ENCODE results near the gene MRPL10.

Gene MRPL10

GRCh38 chr17:47857551-47858455 lies 26.5 kb upstream of the MRPL10 start:
- DNase-seq (ENCODE audit: low read depth) = no peak

- DNase-seq (ENCODE audit: low read depth) = no peak
Measured at GRCh38 chr17:47856830-47857229, 25.5 kb upstream of the MRPL10 start.

GRCh38 chr17:47855737-47856136 lies 24.4 kb upstream of the MRPL10 start:
- DNase-seq (ENCODE audit: low read depth) = no peak

- no peak for DNase-seq (ENCODE audit: low read depth)
Measured at GRCh38 chr17:47853616-47854015, 22.3 kb upstream of the MRPL10 start.

DNA sequence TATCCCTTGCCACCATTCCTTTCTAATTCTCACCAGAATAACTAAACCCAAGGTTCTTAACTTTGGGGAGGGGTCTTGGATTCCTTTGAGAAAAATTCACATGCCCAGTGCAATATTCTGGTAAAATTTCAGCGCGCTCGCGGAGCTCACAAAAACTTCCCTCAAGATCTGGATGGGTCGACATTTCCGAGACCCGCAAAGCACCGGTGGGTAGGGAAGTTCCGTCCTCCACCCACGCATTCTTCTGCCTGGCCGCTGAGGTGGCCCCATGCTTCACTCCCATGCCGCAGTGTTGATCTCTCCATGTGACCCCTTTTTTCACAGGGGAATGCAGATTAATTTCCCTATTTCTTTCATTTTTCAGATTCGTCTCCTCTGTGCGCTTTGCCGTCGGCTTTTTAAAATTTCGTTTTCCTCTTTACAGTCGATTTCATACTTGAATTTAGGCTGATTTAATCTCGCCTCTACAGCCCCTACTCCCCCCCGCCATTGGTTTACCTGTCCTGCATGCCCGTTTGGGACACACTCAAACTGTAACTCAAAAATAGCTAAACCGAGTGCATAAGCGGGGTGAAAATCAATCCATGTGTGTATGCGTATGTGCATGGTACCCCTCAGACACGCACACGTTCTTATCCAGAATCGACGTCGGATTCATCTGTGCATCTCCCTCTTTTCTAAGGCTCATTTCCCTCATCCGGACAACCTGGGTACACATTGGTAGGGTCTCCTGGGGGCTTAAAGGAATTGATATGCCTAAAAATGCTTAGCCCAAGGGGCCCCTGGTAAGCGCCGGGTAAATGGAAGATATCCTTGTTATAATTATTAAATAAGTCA lies 21.0 kb upstream of the MRPL10 start:
- DNase-seq (ENCODE audit: low read depth) = no peak

- DNase-seq (ENCODE audit: low read depth) = no peak
Measured at GRCh38 chr17:47851764-47852112, 20.4 kb upstream of the MRPL10 start.

DNA sequence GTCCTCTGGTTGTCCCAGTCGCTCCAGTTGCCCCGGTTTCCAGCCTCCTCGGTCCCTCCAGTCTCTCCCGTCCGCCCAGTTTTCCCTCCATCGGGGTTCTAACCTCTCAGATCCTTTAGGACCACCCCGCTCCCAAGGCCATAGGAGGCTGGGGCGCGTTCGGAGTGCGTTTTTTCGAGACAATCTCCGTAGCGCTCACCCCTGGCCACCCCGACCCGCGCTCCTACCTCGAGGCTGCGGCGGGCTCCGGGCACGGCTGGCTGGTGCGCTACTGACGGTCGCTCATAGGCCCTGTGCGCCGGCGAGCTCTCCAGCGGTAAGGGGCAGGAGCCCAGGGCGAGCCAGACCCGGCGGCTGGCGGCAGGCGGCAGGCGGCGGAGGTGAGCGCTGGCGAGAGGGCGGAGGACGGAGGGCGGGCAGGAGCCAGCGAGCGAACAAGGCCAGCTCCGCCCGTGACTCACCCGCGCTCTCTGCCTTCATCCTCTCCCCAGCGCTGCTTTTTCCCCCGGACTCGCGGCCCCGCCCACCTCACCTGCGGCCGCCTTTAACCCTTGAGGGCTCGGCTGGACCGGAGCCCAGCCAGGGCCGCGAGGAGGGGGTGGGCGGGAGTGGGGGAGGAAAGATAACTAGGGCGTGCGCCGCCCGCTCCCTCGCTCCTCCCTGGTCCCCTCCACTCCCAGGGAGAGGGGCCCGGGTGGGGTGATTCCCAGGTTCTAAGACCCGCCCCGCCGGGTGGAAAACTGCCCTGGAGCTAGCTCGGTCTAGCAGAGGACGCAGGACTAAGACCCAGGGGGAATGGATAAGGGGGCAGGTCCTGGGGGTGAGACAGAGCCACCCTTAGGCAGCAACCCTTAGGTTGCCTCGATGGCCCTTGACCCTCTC lies 19.6 kb upstream of the MRPL10 start, which contains the start of gene SP6:
SP6 (minus strand) TSS at position 472 of the 882 bp plus-strand sequence. CDS start 2,734 bp downstream, outside the sequence.
- peak; percentile 58 for DNase-seq (ENCODE audit: low read depth)

DNA sequence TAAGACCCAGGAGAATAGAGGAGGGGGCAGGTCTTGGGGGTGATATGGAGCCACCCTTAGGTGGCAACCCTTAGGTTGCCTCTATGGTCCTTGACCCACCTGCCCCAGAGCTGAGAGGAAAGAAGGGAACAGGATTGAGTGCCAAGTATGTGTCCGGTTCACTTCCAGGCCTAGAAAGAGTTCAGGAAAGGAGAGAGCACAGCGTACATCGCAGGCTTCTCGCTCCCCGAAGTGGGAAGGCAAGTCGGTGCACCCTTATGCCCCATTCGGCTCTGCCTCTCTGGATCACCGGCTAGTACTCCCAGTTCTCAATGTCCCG lies 19.0 kb upstream of the MRPL10 start:
- no peak for DNase-seq (ENCODE audit: low read depth)

DNA sequence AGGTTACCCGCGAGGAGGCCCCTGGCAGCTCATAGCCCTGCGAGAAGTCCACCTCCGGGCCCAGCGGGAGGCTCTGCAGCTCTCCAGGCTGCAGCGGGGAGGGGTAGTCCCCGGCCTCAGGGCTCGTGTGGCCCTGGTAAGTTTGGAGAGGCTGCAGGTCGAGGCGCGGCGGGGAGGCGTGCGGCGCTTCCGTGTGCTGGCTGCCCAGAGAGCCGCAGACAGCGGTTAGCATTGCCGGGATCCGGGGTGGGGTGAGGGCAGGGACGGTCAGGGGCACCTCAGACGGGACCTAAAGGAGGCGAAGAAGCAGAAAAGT lies 16.8 kb upstream of the MRPL10 start:
- DNase-seq (ENCODE audit: low read depth) = no peak

GRCh38 chr17:47847341-47848197 lies 16.2 kb upstream of the MRPL10 start:
- DNase-seq (ENCODE audit: low read depth) = no peak

DNA sequence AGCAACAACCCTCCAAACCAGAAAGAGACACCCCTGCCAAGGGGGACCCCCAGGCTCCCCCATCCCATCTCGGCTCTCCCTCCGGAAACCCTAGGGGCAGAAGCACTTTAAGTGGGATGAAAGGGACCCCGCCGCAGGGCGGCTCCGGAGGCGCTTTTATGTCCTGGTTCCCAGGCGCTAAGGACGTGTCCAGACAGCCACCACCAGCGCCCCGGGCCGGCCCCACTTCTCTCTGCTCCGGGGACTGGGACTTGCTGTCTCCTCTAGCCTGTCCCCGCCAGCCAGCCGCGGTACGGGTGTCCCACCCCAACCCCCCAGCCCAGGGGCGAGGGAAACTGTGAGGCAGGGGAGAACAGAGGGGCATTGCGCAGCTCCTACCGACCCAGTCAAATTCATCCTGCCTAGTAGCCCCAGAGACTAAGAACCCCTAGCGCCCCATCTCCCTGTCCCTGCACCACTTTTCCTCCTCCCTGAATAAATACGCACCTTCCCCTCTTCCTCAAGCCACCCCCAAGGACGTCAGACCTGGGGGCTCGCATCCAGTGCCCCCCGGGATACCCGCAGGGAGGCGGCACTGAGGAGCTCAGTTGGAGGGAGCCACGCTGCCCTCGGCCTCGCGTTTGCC lies 15.5 kb upstream of the MRPL10 start:
- no peak for DNase-seq (ENCODE audit: low read depth)

DNA sequence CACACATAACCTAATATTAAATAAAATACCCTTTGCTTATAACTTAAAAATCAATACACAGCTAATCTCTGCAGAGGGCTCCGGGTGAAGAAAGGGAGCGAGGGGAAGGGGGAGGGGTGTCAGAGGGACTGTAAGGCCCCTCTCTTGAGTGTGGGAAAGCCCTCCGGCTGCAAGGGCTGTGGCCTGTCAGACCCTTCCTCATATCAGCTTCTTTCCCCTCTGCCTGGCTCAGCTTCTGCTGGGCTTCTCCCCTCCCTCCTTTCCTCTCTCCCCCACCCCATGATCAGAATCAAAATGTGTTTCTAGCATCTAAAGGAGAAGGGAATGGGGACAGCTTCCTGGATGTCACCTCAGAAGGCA lies 14.4 kb upstream of the MRPL10 start:
- DNase-seq (ENCODE audit: low read depth) = no peak

DNA sequence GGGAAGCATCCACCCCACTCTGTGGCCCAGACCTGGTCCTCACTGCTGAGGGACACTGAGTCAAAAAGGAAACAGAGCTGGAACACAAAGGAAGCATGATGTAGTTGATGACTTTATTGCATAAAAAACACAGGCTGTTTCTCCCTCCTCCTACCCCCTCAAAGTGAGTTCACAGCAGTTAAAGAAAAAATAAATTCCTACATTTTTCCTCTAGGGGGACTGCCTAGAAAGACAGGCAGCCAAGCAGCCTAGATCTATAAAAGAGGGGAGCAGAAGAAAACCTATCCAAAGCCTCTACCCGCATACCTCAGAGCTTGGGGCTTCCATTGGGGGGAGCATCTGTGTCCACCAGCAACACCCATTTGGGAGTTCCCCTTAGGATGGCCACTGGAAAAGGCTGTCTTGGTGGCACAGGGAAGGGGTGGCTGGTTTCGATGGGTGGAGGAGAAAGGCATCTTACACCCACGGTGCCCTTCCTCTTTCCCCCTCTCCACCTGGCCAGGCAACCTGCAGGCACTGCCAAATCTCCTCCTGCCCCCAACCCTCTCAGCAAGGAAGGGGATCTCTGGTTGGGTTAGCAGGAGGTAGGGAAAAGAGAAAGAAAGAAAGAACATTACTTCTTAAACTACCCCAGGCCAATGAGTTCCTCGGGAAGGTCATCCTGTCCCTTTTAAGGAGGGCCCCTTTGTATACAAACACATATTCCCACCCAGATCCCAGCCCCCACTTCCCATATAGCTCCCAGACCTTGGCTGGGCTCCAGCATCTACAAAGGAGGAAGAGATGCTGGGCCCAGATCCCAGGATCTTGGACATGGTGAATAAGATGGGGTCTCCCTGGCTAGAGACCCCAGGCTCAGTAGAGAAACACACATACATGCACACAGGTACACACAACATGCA lies 13.7 kb upstream of the MRPL10 start:
- no peak for DNase-seq (ENCODE audit: low read depth)

- DNase-seq (ENCODE audit: low read depth) = no peak
Measured at GRCh38 chr17:47844227-47844626, 12.9 kb upstream of the MRPL10 start.

DNA sequence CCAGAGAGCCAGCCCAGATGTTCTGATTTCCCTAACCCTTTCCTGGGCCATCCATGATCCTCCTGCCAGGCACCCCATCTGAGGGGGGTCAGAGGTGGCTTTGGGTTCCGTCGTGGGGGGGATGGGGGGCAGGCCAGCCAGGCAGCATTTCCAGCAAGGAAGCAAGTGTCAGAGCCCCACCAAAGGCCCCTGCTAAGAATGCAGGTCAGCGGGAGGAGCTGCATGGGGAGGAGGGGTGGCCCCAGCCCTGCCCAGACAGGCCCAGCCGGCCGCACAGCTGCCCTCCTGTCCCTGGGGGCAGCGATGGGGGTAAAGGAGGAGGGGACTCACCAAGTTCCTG lies 12.0 kb upstream of the MRPL10 start:
- no peak for DNase-seq (ENCODE audit: low read depth)

DNA sequence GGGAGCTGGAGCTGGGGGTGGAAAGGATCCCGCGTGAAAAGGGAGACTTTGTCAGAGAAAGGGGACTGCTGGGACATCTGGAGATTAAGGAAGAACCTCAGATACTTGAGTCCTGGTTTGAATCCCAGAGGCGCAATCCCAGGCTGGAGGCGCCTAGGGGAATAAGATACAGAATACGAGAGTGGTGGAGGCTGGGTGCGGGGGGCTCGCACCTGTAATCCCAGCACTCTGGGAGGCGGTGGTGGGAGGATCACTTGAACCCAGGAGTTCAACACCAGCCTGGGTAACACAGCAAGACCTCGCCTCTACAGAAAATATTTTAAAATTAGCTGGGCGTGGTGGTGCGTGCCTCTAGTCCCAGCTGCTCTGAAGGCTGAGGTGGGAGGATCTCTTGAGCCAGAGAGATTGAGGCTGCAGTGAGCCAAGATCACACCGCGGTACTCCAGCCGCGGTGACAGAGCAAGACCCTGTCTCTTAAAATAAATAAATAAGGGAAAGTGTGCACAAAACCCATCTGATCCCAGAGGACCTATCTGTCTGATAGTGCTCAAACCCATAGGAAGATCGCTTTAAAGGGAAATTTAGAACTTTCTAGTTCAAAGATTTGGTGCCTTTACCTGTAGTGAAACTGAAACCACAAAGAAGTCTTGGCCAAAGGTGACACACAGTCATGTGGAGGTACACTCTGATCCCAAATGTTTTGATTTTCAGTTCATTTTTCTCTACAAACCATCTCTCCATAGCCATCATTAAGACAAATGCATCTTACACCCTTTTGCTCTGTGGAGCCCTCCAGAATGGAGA lies 10.3 kb upstream of the MRPL10 start:
- no peak for DNase-seq (ENCODE audit: low read depth)

DNA sequence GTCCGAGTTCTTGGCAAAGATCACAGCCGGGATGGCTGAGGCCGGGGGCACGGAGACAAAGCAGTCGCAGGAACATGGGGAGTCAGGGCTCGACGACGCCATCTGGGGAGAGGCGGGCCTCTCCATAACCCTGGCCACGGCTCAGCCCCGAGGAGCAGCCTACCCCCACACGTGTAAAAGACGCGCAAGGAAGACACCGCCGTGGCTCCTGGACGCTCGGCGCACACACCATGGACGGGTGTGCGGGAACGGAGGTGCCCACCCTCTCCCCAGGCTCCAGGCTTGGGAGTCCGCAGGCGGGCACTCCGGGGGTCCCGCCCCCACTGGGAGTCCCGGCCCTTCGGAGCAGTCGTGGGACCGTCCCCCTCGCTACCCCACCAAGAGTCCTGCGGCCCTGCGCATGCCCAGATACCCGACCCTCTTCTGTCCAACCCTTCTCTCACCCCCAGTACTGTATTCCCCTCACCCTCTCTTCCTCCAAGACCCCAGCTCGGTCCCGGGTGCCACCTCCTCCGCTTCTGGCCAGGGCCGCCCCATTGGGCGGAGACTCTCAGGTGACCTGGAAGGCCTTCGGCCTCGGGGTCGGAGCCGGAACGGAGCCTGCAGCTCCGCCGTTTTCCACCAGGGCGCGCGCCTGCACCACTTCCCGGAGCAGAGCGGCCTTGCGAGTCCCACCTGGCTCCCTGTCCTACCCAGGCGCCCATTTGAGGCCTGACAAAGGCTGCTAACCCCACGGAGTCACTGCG lies 9.6 kb upstream of the MRPL10 start, which contains the start of gene SCRN2:
SCRN2 (minus strand) TSS at position 532 of the 746 bp plus-strand sequence; CDS start at position 102, 430 bp downstream.
- DNase-seq (ENCODE audit: low read depth) = peak; percentile 75

DNA sequence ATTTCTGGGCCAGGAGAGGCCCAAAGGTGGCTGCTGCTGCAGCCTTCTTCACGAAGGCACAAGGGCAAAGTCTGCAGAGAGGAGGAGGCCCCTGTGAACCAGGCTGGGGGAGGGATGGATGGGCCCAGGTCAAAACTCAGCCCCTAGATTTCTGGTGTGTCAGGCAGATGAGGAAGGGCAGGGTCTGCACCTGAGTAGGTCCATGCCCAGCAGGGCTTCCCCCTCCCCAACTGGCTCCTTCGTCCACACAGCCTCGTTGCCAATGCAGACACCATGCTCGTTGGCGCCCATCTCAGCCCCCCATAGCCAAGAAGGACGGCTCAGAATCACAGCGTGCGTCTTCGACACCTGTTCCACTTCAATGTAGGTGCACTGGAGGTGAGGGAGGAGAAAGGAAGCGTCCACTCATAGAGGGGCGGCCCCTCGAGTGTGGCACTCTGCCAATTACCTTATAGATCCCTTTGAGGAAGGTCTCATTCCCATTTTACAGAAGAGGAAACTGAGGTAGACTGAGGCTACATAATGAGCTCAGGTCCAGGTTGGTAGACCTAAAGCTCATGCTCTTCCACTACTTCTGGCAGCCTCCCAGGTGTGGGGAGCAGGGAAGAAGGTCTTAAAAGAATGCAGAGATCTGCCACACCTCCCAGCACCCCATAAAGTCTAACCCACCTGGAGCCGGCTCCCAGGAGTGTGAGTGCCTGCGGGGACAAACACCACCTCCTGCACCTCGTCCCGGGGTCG lies 8.8 kb upstream of the MRPL10 start:
- no peak for DNase-seq (ENCODE audit: low read depth)
